Left kidney (tissue), 2 donors: ENCODE data around the gene REEP5. TPM values are rescaled to one million over a fixed set of nuclear protein-coding genes. Genes with fewer than 3 reads are reported as not detected.

Source experiments
- DNase-seq: peaks from one replicate; pipeline ENCODE4 v3.0.0-alpha.2; 2013
- polyA plus RNA-seq: library from polyadenylated mRNA; unstranded; fragments of 120-200 nt; gene quantifications from one replicate; pipeline ENCODE4 v1.2.1, GENCODE V29; 2013; ENCODE audit not compliant: insufficient read length

REEP5 gene
- polyA plus RNA-seq, 1 donor = 109 TPM

GRCh38 chr5:112847306-112847705, 74.7 kb downstream of the REEP5 start:
- no peak for DNase-seq

DNA sequence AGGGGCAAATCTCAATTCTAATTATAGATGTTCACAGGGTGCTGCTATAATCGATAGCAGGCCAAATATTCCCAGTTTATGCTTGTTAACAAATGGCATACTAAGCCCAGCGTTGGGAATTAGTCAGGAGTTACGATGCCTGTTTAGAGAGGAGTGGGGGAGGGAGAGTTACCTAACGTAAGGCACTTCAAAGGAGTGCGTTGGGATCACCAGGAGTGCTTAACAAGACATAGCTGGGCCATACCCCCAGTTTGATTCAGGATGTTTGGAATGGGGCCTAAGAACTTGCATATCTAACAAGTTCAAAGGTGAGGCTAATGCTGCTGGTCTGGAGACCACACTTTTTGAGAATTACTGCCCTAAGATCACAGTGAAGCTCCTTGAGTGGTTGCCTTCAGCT, 75.5 kb downstream of the REEP5 start:
- no peak for DNase-seq

DNA sequence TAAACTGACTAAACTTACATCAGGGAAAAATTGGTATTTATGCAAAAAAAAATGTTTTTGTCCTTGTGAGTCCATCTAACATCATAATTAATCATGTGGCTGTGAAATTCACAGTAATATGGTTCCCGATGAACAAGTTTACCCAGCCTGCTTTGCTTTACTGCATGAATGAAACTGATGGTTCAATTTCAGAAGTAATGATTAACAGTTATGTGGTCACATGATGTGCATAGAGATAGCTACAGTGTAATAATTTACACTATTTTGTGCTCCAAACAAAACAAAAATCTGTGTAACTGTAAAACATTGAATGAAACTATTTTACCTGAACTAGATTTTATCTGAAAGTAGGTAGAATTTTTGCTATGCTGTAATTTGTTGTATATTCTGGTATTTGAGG, 77.5 kb downstream of the REEP5 start:
- DNase-seq = no peak

DNA sequence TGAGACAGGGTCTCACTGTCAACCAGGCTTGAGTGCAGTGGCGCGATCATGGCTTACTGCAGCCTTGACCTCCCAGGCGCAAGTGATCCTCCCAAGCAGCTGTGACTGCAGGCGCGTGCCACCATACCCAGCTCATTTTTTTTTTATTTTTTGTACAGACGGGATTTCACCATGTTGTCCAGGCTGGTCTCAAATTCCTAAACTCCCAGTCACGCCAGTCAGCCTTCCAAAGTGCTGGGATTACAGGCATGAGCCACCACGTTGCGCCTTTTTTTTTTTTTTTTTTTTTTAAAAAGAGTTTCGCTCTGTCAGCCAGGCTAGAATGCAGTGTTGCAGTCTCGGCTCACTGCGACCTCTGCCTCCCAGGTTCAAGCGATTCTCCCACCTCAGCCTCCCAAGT, 88.1 kb downstream of the REEP5 start:
- no peak for DNase-seq

DNA sequence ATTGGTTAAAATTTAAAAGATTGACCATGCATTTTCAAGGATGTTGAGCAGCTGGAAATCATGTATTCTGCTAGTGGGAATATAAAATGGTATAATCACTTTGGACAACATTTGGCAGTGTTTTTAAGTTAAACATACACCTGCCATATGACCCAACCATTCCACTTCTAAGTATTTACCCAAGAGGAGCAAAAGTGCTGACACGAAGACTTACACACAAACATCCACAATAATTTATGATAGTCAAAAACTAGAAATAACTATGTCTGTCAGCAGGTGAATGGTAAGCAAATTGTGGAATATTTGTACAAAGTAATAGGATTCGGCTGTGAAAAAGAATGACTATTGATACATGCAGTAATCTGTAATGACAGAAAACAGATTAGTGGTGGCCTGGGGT, 91.6 kb downstream of the REEP5 start:
- DNase-seq = no peak

Other genes starting within 250 kb of the REEP5 start
- 35.3 TPM for gene APC, start 184.3 kb downstream of the REEP5 start, polyA plus RNA-seq
- 99.6 TPM for gene SRP19, start 60.9 kb downstream of the REEP5 start, polyA plus RNA-seq
- gene DCP2, start 54.6 kb upstream of the REEP5 start, polyA plus RNA-seq = 48.8 TPM